Endothelial cell of umbilical vein (primary cell): ENCODE data around the gene PTPRT. TPM values are rescaled to one million over a fixed set of nuclear protein-coding genes. Genes with fewer than 3 reads are reported as not detected.

Experiments used
- BruUV-seq: library from RNA; stranded (reverse); fragments of 400-500 nt; replicated peaks from 2 replicates; lab custom pipeline; 2021; lab: Mats Ljungman, UMichigan
- CTCF ChIA-PET: fragments of 300-600, 350-600 bp; sonication (Branson Sonifier 250); formaldehyde crosslinking; loops from one replicate; lab custom pipeline; 2021; ENCODE audit warnings: antibody characterized with exemption, inconsistent platforms; lab: Charles Lee
- POLR2A ChIA-PET: fragments of 300-600, 350-600 bp; sonication (Branson Sonifier 250); formaldehyde crosslinking; loops from one replicate; lab custom pipeline; 2021; ENCODE audit warnings: antibody characterized with exemption, inconsistent platforms; lab: Charles Lee
- DNase-seq: peaks from one replicate; pipeline ENCODE4 v3.0.0-alpha.2; 2011; ENCODE audit warnings: low read depth, low spot score
- FAIRE-seq: peaks from 2 replicates; lab custom pipeline; 2011; peaks lifted over from hg19 to GRCh38; lab: Jason Lieb, UNC
- H2AFZ ChIP-seq: 2 replicates; pipeline ENCODE4 v1.6.0; 2012; ENCODE audit warnings: low read depth, low read length, control low read depth, inconsistent platforms
- H3K27ac ChIP-seq: 2 replicates; pipeline ENCODE4 v1.5.1; 2011; ENCODE audit warnings: low read depth, mild to moderate bottlenecking, control low read depth, low read length, moderate library complexity; ENCODE audit not compliant: insufficient read depth
- H3K27me3 ChIP-seq, 2 experiments: 2 replicates each; pipeline versions ENCODE4 v1.6.0 to v1.6.1; 2011; ENCODE audit warnings: low read length in 2 of 2, mixed read lengths in 1 of 2; ENCODE audit not compliant: control insufficient read depth in 2 of 2, insufficient read depth in 2 of 2
- H3K36me3 ChIP-seq, 2 experiments: 2 replicates in 1 of 2; 3 replicates in 1 of 2; pipeline ENCODE4 v1.5.1; 2011; ENCODE audit warnings: low read length in 2 of 2, mild to moderate bottlenecking in 1 of 2, moderate library complexity in 1 of 2; ENCODE audit not compliant: control insufficient read depth in 2 of 2, insufficient read depth in 2 of 2; ENCODE audit errors: extremely low read depth in 1 of 2
- H3K4me1 ChIP-seq: 3 replicates; pipeline ENCODE4 v1.5.1; 2011; ENCODE audit warnings: mild to moderate bottlenecking, low read length; ENCODE audit not compliant: control insufficient read depth, insufficient read depth; ENCODE audit errors: extremely low read depth
- H3K4me2 ChIP-seq: 2 replicates; pipeline ENCODE4 v1.6.1; 2011; ENCODE audit warnings: low read length, control low read depth, mixed read lengths; ENCODE audit not compliant: insufficient read depth
- H3K4me3 ChIP-seq, 3 experiments: fragments of 200-600 bp in 1 of 3; sonication (generic), shearing (Covaris generic) in 1 of 3; replicated peaks in 1 of 3; 2 replicates each; pipeline ENCODE4 v1.5.1; 2011 to 2016; ENCODE audit warnings: control low read depth in 3 of 3, low read length in 3 of 3, mild to moderate bottlenecking in 2 of 3, inconsistent platforms in 1 of 3, low read depth in 1 of 3, moderate library complexity in 1 of 3; ENCODE audit not compliant: insufficient read depth in 1 of 3
- H3K79me2 ChIP-seq: 2 replicates; pipeline ENCODE4 v1.6.0; 2012; ENCODE audit warnings: low read length, inconsistent platforms; ENCODE audit not compliant: control insufficient read depth, insufficient read depth
- H3K9ac ChIP-seq: replicated peaks from 2 replicates; pipeline ENCODE3; 2011; ENCODE audit warnings: low read length, control low read depth; ENCODE audit not compliant: insufficient read depth; ENCODE audit errors: extremely low read depth
- H3K9me1 ChIP-seq: replicated peaks from 3 replicates; pipeline ENCODE4 v1.6.0; 2011; ENCODE audit warnings: mild to moderate bottlenecking, low read length; ENCODE audit not compliant: control insufficient read depth, insufficient read depth; ENCODE audit errors: extremely low read depth
- H3K9me3 ChIP-seq: replicated peaks from 2 replicates; pipeline ENCODE4 v1.5.1; 2012; ENCODE audit warnings: low read length, inconsistent platforms; ENCODE audit not compliant: control insufficient read depth, insufficient read depth
- H4K20me1 ChIP-seq: replicated peaks from 2 replicates; pipeline ENCODE3; 2011; ENCODE audit warnings: mild to moderate bottlenecking, low read length; ENCODE audit not compliant: control insufficient read depth, insufficient read depth; ENCODE audit errors: extremely low read depth
- EZH2 ChIP-seq: IDR thresholded peaks from 2 replicates; pipeline ENCODE4 v1.6.1; 2012; ENCODE audit warnings: borderline replicate concordance, low read depth, mild to moderate bottlenecking, moderate library complexity, low read length, inconsistent platforms; ENCODE audit not compliant: severe bottlenecking
- GATA2 ChIP-seq: IDR thresholded peaks from 2 replicates; pipeline ENCODE4 v1.7.0; 2011; ENCODE audit warnings: low read depth, mild to moderate bottlenecking, moderate library complexity, mixed read lengths, low read length; ENCODE audit not compliant: insufficient read length, insufficient read depth
- JUN ChIP-seq: IDR thresholded peaks from 2 replicates; pipeline ENCODE4 v1.6.1; 2011; ENCODE audit warnings: borderline replicate concordance, low read depth; ENCODE audit not compliant: insufficient read length, insufficient read depth
- MAX ChIP-seq: IDR thresholded peaks from 2 replicates; pipeline ENCODE4 v1.6.1; 2011; ENCODE audit not compliant: insufficient read depth, insufficient read length
- MYC ChIP-seq: IDR thresholded peaks from one replicate; pipeline ENCODE4 v1.6.1; 2011; ENCODE audit warnings: mild to moderate bottlenecking, low read depth, low read length
- POLR2A ChIP-seq: IDR thresholded peaks from 2 replicates; pipeline ENCODE4 v1.6.1; 2012; ENCODE audit warnings: low read depth, mild to moderate bottlenecking, control low read depth, low read length
- dilution Hi-C: fragments of 300-500 bp; cut with MboI; formaldehyde crosslinking; loops from one replicate; pipeline ENCODE4 v1.15.0; 2019; ENCODE audit warnings: low sequenced_read_pairs; ENCODE audit not compliant: extremely low pct_ligation_motif_present
- intact Hi-C: fragments of 100-400 bp; cut with micrococcal nuclease; formaldehyde crosslinking; loops from one replicate; pipeline ENCODE4 v1.10.0; 2022
- polyA plus RNA-seq, 4 experiments: library from polyadenylated mRNA; depleted of rRNA in 3 of 4; stranded (reverse) in 3 of 4; unstranded in 1 of 4; fragments of >200 nt; gene quantifications; 2 replicates each; pipeline versions ENCODE4 v1.2.1 to v1.2.3, GENCODE V29; 2011 to 2012; ENCODE audit warnings: missing spikeins in 1 of 4
- total RNA-seq: library from RNA; stranded (reverse); gene quantifications from 2 replicates; pipeline ENCODE4 v1.2.3, GENCODE V29; 2021
- TF ChIP-seq, protein P1 (sequence below), 2 donors: IDR thresholded peaks; 1 replicate in 1 of 2; 2 replicates in 1 of 2; pipeline ENCODE4 v1.5.1; 2011; ENCODE audit warnings: low read length in 2 of 2, mild to moderate bottlenecking in 2 of 2, moderate library complexity in 2 of 2, control low read depth in 1 of 2, inconsistent platforms in 1 of 2, low read depth in 1 of 2; ENCODE audit not compliant: insufficient read depth in 1 of 2; ENCODE audit errors: extremely low read depth in 1 of 2

Gene PTPRT
- total and polyA plus RNA-seq, 2 donors (not counting 3 experiments of a cell fraction or from before 2014, with no cell fraction given) = not detected

GRCh38 chr20:42852691-42853090, 337.0 kb downstream of the PTPRT start:
- Histone ChIP-seq H4K20me1 (no peaks in the 10 kb centered on the region), H3K36me3 (no peaks in the 10 kb centered on the region), H3K9me3 (peaks cover 6% of the 10 kb centered on the region), H3K79me2 (no peaks in the 10 kb centered on the region), H3K4me3 (no peak overlapping the region), H3K4me1 (no peaks in the 10 kb centered on the region), H3K4me2 (no peak overlapping the region), H3K9ac (no peak overlapping the region), H2AFZ (no peak overlapping the region), H3K27ac (no peak overlapping the region), H3K27me3 (no peaks in the 10 kb centered on the region), H3K9me1 (no peaks in the 10 kb centered on the region)
- TF ChIP-seq, protein P1, sequence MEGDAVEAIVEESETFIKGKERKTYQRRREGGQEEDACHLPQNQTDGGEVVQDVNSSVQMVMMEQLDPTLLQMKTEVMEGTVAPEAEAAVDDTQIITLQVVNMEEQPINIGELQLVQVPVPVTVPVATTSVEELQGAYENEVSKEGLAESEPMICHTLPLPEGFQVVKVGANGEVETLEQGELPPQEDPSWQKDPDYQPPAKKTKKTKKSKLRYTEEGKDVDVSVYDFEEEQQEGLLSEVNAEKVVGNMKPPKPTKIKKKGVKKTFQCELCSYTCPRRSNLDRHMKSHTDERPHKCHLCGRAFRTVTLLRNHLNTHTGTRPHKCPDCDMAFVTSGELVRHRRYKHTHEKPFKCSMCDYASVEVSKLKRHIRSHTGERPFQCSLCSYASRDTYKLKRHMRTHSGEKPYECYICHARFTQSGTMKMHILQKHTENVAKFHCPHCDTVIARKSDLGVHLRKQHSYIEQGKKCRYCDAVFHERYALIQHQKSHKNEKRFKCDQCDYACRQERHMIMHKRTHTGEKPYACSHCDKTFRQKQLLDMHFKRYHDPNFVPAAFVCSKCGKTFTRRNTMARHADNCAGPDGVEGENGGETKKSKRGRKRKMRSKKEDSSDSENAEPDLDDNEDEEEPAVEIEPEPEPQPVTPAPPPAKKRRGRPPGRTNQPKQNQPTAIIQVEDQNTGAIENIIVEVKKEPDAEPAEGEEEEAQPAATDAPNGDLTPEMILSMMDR (IDR thresholded peaks at IDR 0.05; ENCODE audit: extremely low read depth in 1 of 2, insufficient read depth in 1 of 2, low read depth in 1 of 2, low read length in 2 of 2) = no peak
- TF ChIP-seq MAX (no peak), MYC (no peak), JUN (no peak), GATA2 (no peak), POLR2A (no peak), EZH2 (no peak)
- DNase-seq (no peak), FAIRE-seq (no peak)
- CTCF ChIA-PET = no interaction called here
- POLR2A ChIA-PET = no interaction called here
- dilution Hi-C loops = no loop called here
- intact Hi-C loops = no loop called here
- no TSS peak for BruUV-seq
